Measurements from ENCODE around the gene OTOP2. TPM values are rescaled to one million over a fixed set of nuclear protein-coding genes. Genes with fewer than 3 reads are reported as not detected.

Gene OTOP2
- total and polyA plus RNA-seq, 2 of the 4 experiments (the other 2 are of a cell fraction), result not detected

DNA sequence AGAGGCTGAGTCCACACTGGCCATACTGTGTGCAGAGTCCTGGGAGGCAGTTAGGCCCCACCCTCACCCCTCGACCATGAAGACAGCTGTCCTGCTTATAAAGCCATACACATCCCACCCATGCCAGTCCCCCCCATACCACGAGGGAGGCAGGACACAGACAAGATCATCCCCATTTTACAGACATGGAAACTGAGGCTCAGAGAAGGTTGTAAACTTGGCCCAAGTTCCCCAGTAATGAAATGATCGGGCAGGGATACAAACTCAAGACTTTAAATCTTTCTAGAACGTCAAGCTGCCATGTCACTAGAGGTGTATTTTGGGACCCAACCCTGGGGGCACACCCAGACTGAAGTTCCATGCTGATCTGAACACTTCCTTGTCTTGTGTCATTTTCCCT is 32.0 kb downstream of the OTOP2 start:
- no peak overlapping the region for H3K9ac ChIP-seq (ENCODE audit: low read depth, low read length)
- no peak overlapping the region for H2BK20ac ChIP-seq (ENCODE audit: low read depth, low read length)
- no peak overlapping the region for H3K18ac ChIP-seq (ENCODE audit: low read depth, low read length)
- no peaks in the 10 kb centered on the region for H3K9me1 ChIP-seq (ENCODE audit: insufficient read depth, low read length)
- no peak overlapping the region for H2AFZ ChIP-seq (replicated peaks; ENCODE audit: low read length, poor library complexity)
- ChIA-PET POLR2A (ENCODE audit: unreplicated experiment) (no interaction called here), CTCF (no interaction called here)
- H2BK5ac ChIP-seq (ENCODE audit: low read depth, low read length, poor library complexity, severe bottlenecking), result no peak overlapping the region
- TF ChIP-seq POLR2A (IDR thresholded peaks at IDR 0.05; ENCODE audit: low read depth, low read length) (no peak), MAFK (IDR thresholded peaks at IDR 0.05; ENCODE audit: low read depth, low read length) (no peak), CEBPB (IDR thresholded peaks at IDR 0.05; ENCODE audit: low read depth, low read length) (no peak), RAD21 (IDR thresholded peaks at IDR 0.05; ENCODE audit: low read length) (no peak), BHLHE40 (IDR thresholded peaks at IDR 0.05; ENCODE audit: low read depth, low read length) (no peak), SMC3 (IDR thresholded peaks at IDR 0.05; ENCODE audit: low read depth, low read length) (no peak)
- TF ChIP-seq, protein P1, sequence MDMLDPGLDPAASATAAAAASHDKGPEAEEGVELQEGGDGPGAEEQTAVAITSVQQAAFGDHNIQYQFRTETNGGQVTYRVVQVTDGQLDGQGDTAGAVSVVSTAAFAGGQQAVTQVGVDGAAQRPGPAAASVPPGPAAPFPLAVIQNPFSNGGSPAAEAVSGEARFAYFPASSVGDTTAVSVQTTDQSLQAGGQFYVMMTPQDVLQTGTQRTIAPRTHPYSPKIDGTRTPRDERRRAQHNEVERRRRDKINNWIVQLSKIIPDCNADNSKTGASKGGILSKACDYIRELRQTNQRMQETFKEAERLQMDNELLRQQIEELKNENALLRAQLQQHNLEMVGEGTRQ (IDR thresholded peaks at IDR 0.05; ENCODE audit: low read depth, low read length), result no peak
- TF ChIP-seq, protein P2, sequence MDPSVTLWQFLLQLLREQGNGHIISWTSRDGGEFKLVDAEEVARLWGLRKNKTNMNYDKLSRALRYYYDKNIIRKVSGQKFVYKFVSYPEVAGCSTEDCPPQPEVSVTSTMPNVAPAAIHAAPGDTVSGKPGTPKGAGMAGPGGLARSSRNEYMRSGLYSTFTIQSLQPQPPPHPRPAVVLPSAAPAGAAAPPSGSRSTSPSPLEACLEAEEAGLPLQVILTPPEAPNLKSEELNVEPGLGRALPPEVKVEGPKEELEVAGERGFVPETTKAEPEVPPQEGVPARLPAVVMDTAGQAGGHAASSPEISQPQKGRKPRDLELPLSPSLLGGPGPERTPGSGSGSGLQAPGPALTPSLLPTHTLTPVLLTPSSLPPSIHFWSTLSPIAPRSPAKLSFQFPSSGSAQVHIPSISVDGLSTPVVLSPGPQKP (IDR thresholded peaks at IDR 0.05; ENCODE audit: borderline replicate concordance, low read depth, low read length), result no peak
- no peak overlapping the region for H3K4me2 ChIP-seq (ENCODE audit: low read depth, low read length)
- no CpG with 5 or more reads among the region's 4 CpGs for WGBS, 2 experiments (ENCODE audit: extremely low coverage in 2 of 2, insufficient read length in 1 of 2)
- no peak overlapping the region for H3K14ac ChIP-seq (replicated peaks; ENCODE audit: low read depth, low read length)
- 0 out of 2 replicates have a peak, but pooled peaks cover 1% of the 10 kb centered on the region for H3K4me1 ChIP-seq (ENCODE audit: control insufficient read depth, insufficient read depth, low read length)
- no peak overlapping the region for H4K8ac ChIP-seq (ENCODE audit: low read depth in 2 of 2, low read length in 2 of 2)
- H2AK9ac ChIP-seq (replicated peaks; ENCODE audit: low read depth, low read length, poor library complexity), result no peak overlapping the region
- H3K4ac ChIP-seq (ENCODE audit: low read depth, low read length), result no peak overlapping the region
- peaks cover 34% of the 10 kb centered on the region for H3K27me3 ChIP-seq (ENCODE audit: control insufficient read depth, insufficient read depth, low read length)
- in situ Hi-C loops (cut with MboI; ENCODE audit: low sequenced_read_pairs) (loop anchor here (10.0 kb wide), 1 partner anchor 211 kb away; the partner anchor contains the start of gene NHERF1), dilution Hi-C loops (cut with HindIII; ENCODE audit: low sequenced_read_pairs, unreplicated experiment) (no loop called here), intact Hi-C loops (cut with micrococcal nuclease) (no loop called here)
- BruUV-seq (replicated peaks), result no TSS peak
- H3K9me3 ChIP-seq (ENCODE audit: control insufficient read depth, insufficient read depth, low read length), result no peaks in the 10 kb centered on the region
- H2BK15ac ChIP-seq (ENCODE audit: low read depth, low read length), result no peak overlapping the region
- DNase-seq (no peak), ATAC-seq (ENCODE audit: low read depth) (no peak)
- no peak overlapping the region for H3K23ac ChIP-seq (ENCODE audit: low read depth, low read length)
- H4K91ac ChIP-seq (ENCODE audit: insufficient read depth, low read depth, low read length), result no peak overlapping the region
- H3K36me3 ChIP-seq (ENCODE audit: control insufficient read depth, insufficient read depth, low read length), result no peaks in the 10 kb centered on the region
- H3K79me1 ChIP-seq (ENCODE audit: low read depth in 1 of 2, low read length in 2 of 2), result no peaks in the 10 kb centered on the region
- H2BK120ac ChIP-seq (ENCODE audit: low read depth, low read length), result no peak overlapping the region
- H4K5ac ChIP-seq (ENCODE audit: low read depth, low read length), result no peak overlapping the region
- H3K27ac ChIP-seq (ENCODE audit: insufficient read depth, low read length), result no peak overlapping the region
- H3K56ac ChIP-seq (ENCODE audit: extremely low read depth, insufficient read depth, low read length), result no peak overlapping the region
- no peaks in the 10 kb centered on the region for H4K20me1 ChIP-seq (ENCODE audit: insufficient read depth, low read length)
- no peak overlapping the region for H2AK5ac ChIP-seq (ENCODE audit: low read depth, low read length)
- no peak overlapping the region for H3K4me3 ChIP-seq (ENCODE audit: insufficient read depth, low read depth, low read length)

Measured in IMR-90 (cell line).